Activated naive CD4-positive, alpha-beta T cell treated with anti-CD3 and anti-CD28 coated beads for 36 hours (primary cell): ENCODE data around the gene PTGES. TPM values are rescaled to one million over a fixed set of nuclear protein-coding genes. Genes with fewer than 3 reads are reported as not detected.

Experiments
- CTCF ChIA-PET: fragments of 350-600 bp; sonication (Branson Sonifier 250); formaldehyde crosslinking; loops from one replicate; lab custom pipeline; 2021; ENCODE audit warnings: antibody characterized with exemption; lab: Charles Lee
- DNase-seq: peaks from one replicate; pipeline ENCODE4 v3.0.0-alpha.2; 2020
- H3K27ac Mint-ChIP-seq: one replicate; pipeline ENCODE4 v1.8.0; 2021; ENCODE audit warnings: mild to moderate bottlenecking, mixed read lengths
- H3K27me3 Mint-ChIP-seq: one replicate; pipeline ENCODE4 v1.8.0; 2021; ENCODE audit warnings: low read depth, mixed read lengths
- H3K36me3 Mint-ChIP-seq: one replicate; pipeline ENCODE4 v1.8.0; 2021; ENCODE audit warnings: low read depth, mixed read lengths
- H3K4me1 Mint-ChIP-seq: one replicate; pipeline ENCODE4 v1.8.0; 2021; ENCODE audit warnings: low read depth, mixed read lengths
- H3K4me3 Mint-ChIP-seq: one replicate; pipeline ENCODE4 v1.8.0; 2021; ENCODE audit warnings: mild to moderate bottlenecking, moderate library complexity, mixed read lengths
- H3K9me3 Mint-ChIP-seq: one replicate; pipeline ENCODE4 v1.8.0; 2021; ENCODE audit warnings: mixed read lengths
- intact Hi-C: fragments of 100-400 bp; cut with micrococcal nuclease; formaldehyde crosslinking; loops from one replicate; pipeline ENCODE4 v1.15.1; 2023
- total RNA-seq, 2 experiments: library from RNA; stranded (reverse); gene quantifications; one replicate each; pipeline ENCODE4 v1.2.3, GENCODE V29; 2021

Gene PTGES
- total RNA-seq, 2 experiments from 2014 or later = 0.31 to 0.44 TPM

DNA sequence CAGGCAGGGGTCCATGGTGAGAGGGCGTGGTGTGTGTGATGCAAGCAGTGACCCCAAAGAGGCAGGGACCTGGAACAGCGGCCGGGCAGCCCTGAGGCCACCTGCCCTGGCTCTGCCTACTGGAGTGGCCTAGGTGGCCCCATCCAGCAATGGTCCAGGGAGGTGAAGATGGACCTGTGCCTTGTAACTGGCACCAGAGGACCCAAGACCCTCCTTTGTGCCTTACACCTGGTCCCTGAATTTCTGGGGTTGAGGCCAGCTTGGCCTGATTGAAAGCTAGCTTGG lies 42.7 kb downstream of the PTGES start:
- Mint-ChIP-seq H3K4me3 (no peak overlapping the region), H3K4me1 (peaks cover 19% of the 10 kb centered on the region), H3K27me3 (no peaks in the 10 kb centered on the region), H3K9me3 (no peaks in the 10 kb centered on the region), H3K36me3 (no peaks in the 10 kb centered on the region), H3K27ac (no peak overlapping the region)
- no peak for DNase-seq
- intact Hi-C loops = loop anchor here (5.0 kb wide), 1 partner anchor 38 kb away; no protein-coding TSS in a partner anchor
- CTCF ChIA-PET = interaction anchor here (2.2 kb wide), 1 partner anchor 74 kb away, joined by 7 read pairs; no protein-coding TSS in a partner anchor

DNA sequence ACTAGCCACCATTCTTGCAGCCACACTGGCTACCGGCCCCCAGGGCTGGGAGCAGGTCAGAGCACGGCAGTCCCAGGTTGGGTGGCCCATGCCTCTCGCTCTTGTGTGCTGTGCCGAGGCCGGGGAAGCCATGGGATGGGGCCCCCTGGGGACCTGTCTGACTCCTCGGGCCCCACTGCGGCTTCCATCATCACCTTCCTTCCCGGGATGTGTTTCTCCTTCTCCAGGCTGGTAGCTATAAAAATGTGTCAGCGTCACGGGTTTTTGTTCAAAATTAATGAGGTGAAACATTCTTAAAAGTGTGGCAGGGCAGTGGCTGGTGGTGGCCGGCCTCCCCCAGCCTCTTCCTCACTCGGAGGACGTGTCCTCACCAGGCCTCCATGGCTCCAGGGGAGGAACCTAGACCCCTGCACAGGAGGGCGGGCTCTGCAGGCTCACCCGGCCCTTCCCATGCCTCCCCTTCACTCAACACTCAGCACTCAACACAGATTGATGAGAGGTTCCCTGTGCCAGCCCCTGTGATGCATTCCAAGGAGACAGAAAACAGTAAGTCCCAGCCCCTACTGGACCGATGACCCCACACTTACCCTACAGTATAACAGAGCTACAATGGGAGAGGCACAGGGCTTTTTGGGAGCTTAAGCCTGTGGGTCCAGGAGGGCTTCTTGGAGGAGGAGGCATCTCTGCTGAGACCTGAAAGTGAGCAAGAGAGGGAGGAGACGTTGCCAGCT lies 43.2 kb downstream of the PTGES start:
- Mint-ChIP-seq H3K4me1 (peaks cover 19% of the 10 kb centered on the region), H3K27ac (no peak overlapping the region), H3K27me3 (no peaks in the 10 kb centered on the region), H3K4me3 (no peak overlapping the region), H3K9me3 (no peaks in the 10 kb centered on the region), H3K36me3 (no peaks in the 10 kb centered on the region)
- DNase-seq = no peak
- CTCF ChIA-PET = interaction anchor here (2.2 kb wide), 1 partner anchor 74 kb away, joined by 7 read pairs; no protein-coding TSS in a partner anchor
- intact Hi-C loops = loop anchor here (5.0 kb wide), 1 partner anchor 37 kb away; no protein-coding TSS in a partner anchor

DNA sequence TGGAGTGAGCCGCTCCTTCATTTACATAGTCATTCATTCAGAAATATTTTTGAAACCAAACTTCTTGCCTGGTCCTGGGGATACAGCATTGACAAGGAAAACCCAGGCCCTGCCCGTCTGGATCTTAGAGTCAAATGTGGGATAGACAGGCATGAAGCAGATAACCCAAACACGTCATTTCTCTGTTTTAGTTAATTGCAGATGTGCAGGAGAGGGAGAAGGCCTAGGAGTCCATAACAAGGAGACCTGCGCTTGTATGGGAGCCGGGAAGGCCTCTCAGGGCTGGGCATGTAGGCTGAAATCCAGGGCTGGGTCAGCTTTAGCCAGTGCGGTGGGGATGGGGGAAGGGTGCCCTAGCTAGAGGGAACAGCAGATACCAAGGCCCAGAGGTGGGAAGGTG lies 44.0 kb downstream of the PTGES start:
- CTCF ChIA-PET = interaction anchor here (0.6 to 2.2 kb wide), 3 partner anchors 75 to 366 kb away, joined by 3 to 7 read pairs (median 6); partner anchors contain the start of gene TOR1B
- Mint-ChIP-seq H3K4me3 (no peak overlapping the region), H3K4me1 (peaks cover 19% of the 10 kb centered on the region)

DNA sequence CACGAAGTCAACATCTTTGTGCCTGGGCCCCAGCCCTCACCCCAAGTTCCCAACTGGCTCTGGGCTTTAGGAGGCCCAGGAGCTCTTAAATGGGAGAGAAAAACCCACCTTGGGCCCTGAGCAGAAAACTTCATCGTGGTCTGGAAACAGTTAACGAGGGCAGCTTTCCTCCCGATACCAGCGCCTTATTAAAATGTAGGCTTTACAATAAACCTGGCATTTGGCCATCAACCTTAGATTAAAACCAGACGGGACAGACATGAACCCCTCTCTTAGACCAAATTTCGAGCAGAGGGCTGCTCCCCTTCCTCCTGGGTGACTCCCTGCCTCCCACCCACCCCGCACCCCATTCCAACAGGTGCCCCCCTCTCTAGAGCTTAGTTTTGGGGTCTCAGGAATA lies 48.0 kb downstream of the PTGES start:
- no peak for DNase-seq
- Mint-ChIP-seq H3K4me1 (no peaks in the 10 kb centered on the region), H3K27me3 (peaks cover 7% of the 10 kb centered on the region), H3K4me3 (no peak overlapping the region), H3K36me3 (no peaks in the 10 kb centered on the region), H3K9me3 (no peaks in the 10 kb centered on the region), H3K27ac (no peak overlapping the region)
- CTCF ChIA-PET = interaction anchor here (1.1 kb wide), 1 partner anchor 21 kb away, joined by 3 read pairs; no protein-coding TSS in a partner anchor
- intact Hi-C loops = no loop called here

More for the DNA sequence above, 44.0 kb downstream of the PTGES start:
- H3K36me3 Mint-ChIP-seq = no peaks in the 10 kb centered on the region
- DNase-seq = no peak
- no peak overlapping the region for H3K27ac Mint-ChIP-seq
- H3K9me3 Mint-ChIP-seq = no peaks in the 10 kb centered on the region
- H3K27me3 Mint-ChIP-seq = no peaks in the 10 kb centered on the region
- intact Hi-C loops = no loop called here

DNA sequence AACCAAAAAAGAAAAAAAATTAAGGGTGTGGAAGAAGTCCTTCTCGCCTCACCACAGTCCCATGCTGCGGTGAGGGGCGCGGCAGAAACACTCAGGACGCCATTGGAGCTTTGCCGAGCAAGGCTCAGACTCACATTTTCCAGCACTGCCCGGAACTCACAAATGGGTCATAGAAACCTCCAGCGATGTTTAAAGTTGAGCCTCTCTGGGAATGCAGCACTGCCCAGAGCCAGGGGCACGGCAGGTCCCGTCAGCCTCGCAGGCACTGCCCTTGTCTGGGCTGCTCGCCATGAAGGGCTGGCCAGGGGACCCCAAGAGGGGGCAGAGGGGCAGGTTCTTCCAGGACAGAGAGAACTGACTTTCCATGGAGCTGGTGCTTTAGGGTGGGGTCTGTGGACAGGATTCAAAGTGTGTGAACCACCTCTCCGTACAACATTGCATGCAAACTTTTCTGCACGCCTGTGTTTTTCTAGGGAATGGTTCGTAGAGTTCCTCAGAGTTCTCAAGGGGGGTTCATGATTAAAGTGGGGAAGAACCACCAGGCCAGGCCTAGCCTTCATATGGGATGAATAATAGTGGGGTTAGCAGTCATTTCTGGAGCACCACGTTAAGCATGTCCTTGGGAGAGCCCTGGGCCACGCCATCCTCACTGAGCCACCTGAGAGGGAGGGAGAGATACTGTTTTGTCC lies 49.0 kb downstream of the PTGES start:
- CTCF ChIA-PET = interaction anchor here (1.1 kb wide), 1 partner anchor 22 kb away, joined by 3 read pairs; no protein-coding TSS in a partner anchor
- no peak for DNase-seq
- Mint-ChIP-seq H3K36me3 (no peaks in the 10 kb centered on the region), H3K4me1 (peaks cover under 1% of the 10 kb centered on the region), H3K9me3 (no peaks in the 10 kb centered on the region), H3K27me3 (peaks cover 12% of the 10 kb centered on the region), H3K4me3 (no peak overlapping the region), H3K27ac (no peak overlapping the region)
- intact Hi-C loops = no loop called here

DNA sequence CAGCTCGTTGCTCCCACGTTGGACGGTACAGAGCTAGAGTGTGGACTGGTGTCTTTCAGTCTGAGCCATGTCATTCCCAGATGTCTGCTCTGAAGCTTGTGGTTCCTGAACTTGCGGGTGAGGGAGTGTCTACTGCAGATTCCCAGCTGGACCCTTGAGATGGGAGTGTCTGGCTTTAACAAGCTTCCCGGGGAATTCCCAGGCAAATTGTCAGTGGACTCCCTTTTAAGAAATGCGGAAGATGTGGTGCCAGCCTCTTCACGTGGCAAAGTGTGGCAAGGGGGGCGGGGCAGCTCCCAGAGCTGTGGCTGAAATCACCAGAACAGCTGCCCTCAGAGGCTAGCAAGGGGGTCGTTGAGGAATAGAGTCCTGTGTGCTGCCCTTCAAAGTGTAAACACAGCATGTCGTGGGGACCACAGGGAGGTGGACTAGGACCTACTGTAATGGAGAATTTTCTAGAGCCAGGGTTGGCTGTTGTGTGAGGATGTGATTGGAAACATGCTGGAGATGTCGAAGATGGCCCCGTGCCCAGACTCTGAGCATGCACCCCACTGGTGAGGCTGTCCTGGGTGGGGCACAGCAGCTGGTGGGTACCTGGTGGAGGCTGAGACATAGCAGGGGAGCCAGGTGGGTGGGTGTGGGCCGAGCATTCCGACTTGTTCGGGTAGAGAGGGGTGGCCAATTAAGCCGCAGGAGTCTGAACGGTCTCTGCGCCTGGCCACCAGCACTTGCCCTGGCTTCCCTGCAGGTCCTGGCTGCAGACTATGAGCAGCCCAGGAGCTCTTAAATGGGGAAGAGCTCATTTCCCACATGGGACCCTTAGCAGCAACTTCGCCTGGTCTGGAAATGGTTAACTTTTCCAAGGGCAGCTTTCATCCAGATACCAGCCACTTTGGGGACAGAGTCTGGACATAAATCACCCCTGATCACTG lies 50.0 kb downstream of the PTGES start:
- no peak overlapping the region for H3K4me3 Mint-ChIP-seq
- no peaks in the 10 kb centered on the region for H3K9me3 Mint-ChIP-seq
- peaks cover 2% of the 10 kb centered on the region for H3K4me1 Mint-ChIP-seq
- intact Hi-C loops = no loop called here
- no peak overlapping the region for H3K27ac Mint-ChIP-seq
- CTCF ChIA-PET = interaction anchor here (0.6 to 0.7 kb wide), 2 partner anchors 222 to 341 kb away, joined by 3 to 6 read pairs; no protein-coding TSS in a partner anchor
- no peaks in the 10 kb centered on the region for H3K36me3 Mint-ChIP-seq
- no peak for DNase-seq
- H3K27me3 Mint-ChIP-seq = peaks cover 14% of the 10 kb centered on the region

DNA sequence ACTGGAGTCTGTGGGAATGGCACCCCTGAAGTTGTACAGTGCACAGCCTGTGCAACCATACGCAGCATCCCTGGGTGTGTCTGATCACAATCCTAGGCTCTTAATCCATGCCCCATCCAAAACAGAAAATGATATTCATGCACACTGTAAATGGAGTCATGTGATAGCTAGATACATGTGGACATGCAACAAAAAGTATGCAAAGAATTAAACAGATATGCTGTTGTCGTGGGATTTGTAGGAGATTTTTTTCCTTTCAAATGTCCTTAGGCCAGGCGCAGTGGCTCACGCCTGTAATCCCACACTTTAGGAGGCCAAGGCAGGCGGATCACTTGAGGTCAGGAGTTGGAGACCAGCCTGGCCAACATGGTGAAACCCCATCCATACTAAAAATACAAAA lies 51.3 kb downstream of the PTGES start:
- no peak overlapping the region for H3K4me3 Mint-ChIP-seq
- no peaks in the 10 kb centered on the region for H3K36me3 Mint-ChIP-seq
- intact Hi-C loops = no loop called here
- H3K9me3 Mint-ChIP-seq = no peaks in the 10 kb centered on the region
- CTCF ChIA-PET = interaction anchor here (0.7 to 1.1 kb wide), 2 partner anchors 24 to 58 kb away, joined by 3 to 6 read pairs; no protein-coding TSS in a partner anchor
- no peak overlapping the region for H3K27ac Mint-ChIP-seq
- no peak for DNase-seq
- peaks cover 5% of the 10 kb centered on the region for H3K4me1 Mint-ChIP-seq
- H3K27me3 Mint-ChIP-seq = peaks cover 21% of the 10 kb centered on the region

DNA sequence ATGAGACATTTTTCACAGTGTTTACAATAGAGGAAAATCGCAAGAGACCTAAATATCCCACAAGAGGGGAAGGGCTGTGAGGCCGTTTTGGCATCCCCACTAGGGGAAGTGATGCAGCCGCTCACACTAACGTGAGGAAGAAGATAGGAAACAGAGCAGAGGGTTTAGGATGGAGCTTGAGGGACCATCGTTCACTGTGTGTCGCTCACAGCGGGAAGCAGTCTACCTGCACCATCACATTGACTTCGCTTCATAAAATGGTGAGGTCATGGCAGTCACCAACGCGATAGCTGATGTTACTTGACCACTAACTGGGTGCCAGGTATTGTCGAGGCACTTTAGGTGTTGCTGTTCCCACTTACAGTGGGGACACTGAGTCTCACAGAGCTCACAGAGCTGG lies 51.8 kb downstream of the PTGES start:
- H3K36me3 Mint-ChIP-seq = no peaks in the 10 kb centered on the region
- CTCF ChIA-PET = interaction anchor here (1.1 kb wide), 1 partner anchor 57 kb away, joined by 6 read pairs; no protein-coding TSS in a partner anchor
- H3K27ac Mint-ChIP-seq = no peak overlapping the region

DNA sequence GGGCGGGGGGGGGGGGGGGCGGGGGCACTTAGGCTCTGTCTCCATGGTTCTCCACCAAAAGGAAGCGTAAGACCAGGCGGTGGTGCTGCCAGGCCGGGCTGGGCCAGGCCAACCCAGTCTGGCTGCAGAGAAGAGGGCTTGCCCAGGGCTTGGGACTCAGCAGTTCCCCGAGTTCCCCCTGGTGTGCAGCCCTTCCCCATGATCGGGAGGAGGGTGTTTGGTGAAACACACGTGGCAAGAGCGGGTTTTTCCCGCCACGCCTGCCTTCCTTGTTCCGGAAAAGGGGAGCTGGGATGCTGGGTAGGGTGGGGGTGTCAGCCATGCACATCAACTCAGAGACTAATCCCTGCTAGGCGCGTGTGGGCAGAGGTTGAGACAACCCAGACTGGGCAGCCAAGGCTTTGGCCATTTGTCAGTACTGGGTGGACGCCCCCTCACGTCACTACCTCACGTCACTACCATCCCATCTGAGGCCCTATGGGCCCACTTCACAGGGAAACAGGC lies 54.5 kb downstream of the PTGES start:
- Mint-ChIP-seq H3K4me3 (peak overlapping the region; percentile 65), H3K27me3 (peaks cover 30% of the 10 kb centered on the region), H3K27ac (peak overlapping the region; percentile 18), H3K4me1 (peaks cover 5% of the 10 kb centered on the region), H3K36me3 (no peaks in the 10 kb centered on the region), H3K9me3 (no peaks in the 10 kb centered on the region)
- intact Hi-C loops = no loop called here
- CTCF ChIA-PET = interaction anchor here (0.6 to 1.5 kb wide), 2 partner anchors 28 to 188 kb away, joined by 3 to 4 read pairs; no protein-coding TSS in a partner anchor
- peak; percentile 56 for DNase-seq

More for the DNA sequence above, 51.8 kb downstream of the PTGES start:
- H3K27me3 Mint-ChIP-seq = peaks cover 22% of the 10 kb centered on the region
- intact Hi-C loops = no loop called here
- DNase-seq = no peak
- H3K9me3 Mint-ChIP-seq = no peaks in the 10 kb centered on the region
- no peak overlapping the region for H3K4me3 Mint-ChIP-seq
- H3K4me1 Mint-ChIP-seq = peaks cover 5% of the 10 kb centered on the region

DNA sequence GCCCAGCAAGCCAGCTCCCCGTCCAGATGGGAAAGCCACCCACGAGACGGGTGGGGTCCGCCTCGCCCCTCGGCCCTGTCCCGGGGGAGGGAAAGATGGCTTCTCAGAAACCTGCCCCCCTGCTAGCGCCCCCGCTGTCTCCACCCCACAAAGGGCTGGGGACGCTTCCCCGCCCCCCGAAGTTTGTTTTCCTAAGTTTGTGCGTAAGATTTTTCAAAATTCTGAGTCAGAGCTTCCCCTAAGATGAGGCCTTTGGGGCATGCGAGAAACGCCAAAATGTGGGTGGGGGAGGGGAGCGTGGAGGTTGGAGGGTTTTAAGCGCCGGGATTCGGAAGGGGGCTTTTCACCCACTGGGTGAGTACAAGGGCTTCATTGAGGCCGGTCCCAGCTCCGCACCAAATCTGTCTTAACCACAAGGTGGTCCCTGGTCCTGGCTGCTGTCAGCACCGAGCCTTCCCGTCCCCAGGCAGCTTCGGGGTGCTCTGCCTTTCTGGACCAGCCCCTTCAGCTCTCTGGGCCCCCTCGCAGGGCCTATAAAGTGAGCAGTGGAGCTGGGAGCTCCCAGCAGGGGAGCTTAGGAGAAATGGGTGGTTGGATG lies 55.1 kb downstream of the PTGES start:
- CTCF ChIA-PET = interaction anchor here (0.6 to 1.5 kb wide), 3 partner anchors 28 to 189 kb away, joined by 3 to 4 read pairs (median 3); no protein-coding TSS in a partner anchor
- peak overlapping the region; percentile 65 for H3K4me3 Mint-ChIP-seq
- peaks cover 29% of the 10 kb centered on the region for H3K27me3 Mint-ChIP-seq
- DNase-seq = peak; percentile 89
- H3K27ac Mint-ChIP-seq = peak overlapping the region; percentile 68
- H3K9me3 Mint-ChIP-seq = peaks cover 2% of the 10 kb centered on the region
- peaks cover 5% of the 10 kb centered on the region for H3K4me1 Mint-ChIP-seq
- H3K36me3 Mint-ChIP-seq = no peaks in the 10 kb centered on the region
- intact Hi-C loops = no loop called here
